ENCODE data around the gene BRINP3.

GRCh38 chr1:190511554-190511953 lies 33.9 kb upstream of the BRINP3 start:
- TF ChIP-seq EZH2 (IDR thresholded peaks at IDR 0.05; ENCODE audit: borderline replicate concordance, insufficient read depth, low read length, poor library complexity, severe bottlenecking) (no peak), CTCF (IDR thresholded peaks at IDR 0.05; ENCODE audit: poor library complexity, severe bottlenecking) (no peak), SMC3 (conservative IDR thresholded peaks at IDR 0.05; ENCODE audit: poor library complexity) (no peak), TAF1 (IDR thresholded peaks at IDR 0.05; ENCODE audit: low read depth) (no peak), REST (IDR thresholded peaks at IDR 0.05; ENCODE audit: borderline replicate concordance) (no peak), POLR2AphosphoS5 (IDR thresholded peaks at IDR 0.05) (no peak)
